RWPE1 (cell line): ENCODE results near the gene SLU7.

Experiments used
- CTCF ChIA-PET: fragments of 350-600 bp; sonication (Branson Sonifier 250); formaldehyde crosslinking; extraction: SDS; loops from one replicate; lab custom pipeline; 2021; lab: Yijun Ruan, JAX
- POLR2A ChIA-PET: fragments of 400-600 bp; formaldehyde crosslinking; extraction: SDS; loops from one replicate; lab custom pipeline; 2020; ENCODE audit warnings: antibody characterized with exemption; ENCODE audit not compliant: low non-redundant PET; lab: Yijun Ruan, JAX
- DNase-seq: peaks from one replicate; pipeline ENCODE4 v3.0.0; 2012; ENCODE audit warnings: low spot score
- H3K27ac ChIP-seq: fragments of 450-650 bp; 2 replicates; pipeline ENCODE4 v1.5.1; 2017
- TF ChIP-seq, protein P1 (sequence below): fragments of 450-650 bp; conservative IDR thresholded peaks from 2 replicates; pipeline ENCODE4 v1.5.1; 2017; ENCODE audit warnings: low read depth, mild to moderate bottlenecking

The SLU7 gene

DNA sequence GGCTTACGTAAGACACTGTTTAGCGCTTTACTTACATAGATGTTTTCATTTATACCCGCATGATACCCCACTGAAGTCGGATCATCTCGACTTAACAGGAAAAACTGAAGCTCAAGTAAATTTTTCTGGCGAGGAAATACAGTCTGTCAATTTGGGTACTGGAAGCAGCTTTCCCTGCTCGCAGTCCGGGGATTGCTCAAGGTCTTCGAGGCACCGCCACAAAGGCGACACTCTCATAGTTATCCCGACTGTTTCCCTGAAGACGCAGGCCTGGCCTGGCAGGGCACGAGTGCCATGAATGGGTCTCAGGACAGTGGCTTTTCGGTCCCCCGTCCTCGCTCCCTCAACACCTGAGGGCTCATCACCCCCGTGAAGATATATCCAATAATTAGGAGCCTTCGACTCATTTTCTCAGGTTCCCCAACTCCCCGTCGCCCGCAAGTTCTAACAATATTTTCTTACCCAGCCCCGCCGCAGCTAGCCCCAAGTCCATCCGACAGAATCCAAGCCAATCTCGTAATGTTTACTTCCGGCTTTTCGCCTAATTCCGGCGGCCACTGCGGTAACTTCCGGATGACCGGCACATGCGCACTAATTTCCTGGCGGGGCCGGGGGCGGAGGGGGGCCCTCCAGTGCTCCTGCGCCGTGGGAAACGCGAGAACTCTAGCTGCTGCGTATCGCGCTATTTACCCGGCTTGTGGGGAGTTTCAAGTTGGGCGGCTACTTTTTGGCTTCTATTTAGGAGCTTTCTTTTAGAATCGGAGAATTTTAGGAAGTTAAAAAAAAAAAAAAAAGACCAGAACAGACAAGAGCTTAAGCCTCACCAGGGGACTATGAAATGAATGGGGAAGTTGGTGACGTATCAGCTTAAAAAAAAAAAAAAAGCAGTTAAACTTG, at the start of gene SLU7:
Gene SLU7 (minus strand): TSS at position 521 of the 897 bp plus-strand sequence. CDS start 3,787 bp downstream, outside the sequence.
- TF ChIP-seq, protein P1, sequence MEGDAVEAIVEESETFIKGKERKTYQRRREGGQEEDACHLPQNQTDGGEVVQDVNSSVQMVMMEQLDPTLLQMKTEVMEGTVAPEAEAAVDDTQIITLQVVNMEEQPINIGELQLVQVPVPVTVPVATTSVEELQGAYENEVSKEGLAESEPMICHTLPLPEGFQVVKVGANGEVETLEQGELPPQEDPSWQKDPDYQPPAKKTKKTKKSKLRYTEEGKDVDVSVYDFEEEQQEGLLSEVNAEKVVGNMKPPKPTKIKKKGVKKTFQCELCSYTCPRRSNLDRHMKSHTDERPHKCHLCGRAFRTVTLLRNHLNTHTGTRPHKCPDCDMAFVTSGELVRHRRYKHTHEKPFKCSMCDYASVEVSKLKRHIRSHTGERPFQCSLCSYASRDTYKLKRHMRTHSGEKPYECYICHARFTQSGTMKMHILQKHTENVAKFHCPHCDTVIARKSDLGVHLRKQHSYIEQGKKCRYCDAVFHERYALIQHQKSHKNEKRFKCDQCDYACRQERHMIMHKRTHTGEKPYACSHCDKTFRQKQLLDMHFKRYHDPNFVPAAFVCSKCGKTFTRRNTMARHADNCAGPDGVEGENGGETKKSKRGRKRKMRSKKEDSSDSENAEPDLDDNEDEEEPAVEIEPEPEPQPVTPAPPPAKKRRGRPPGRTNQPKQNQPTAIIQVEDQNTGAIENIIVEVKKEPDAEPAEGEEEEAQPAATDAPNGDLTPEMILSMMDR, result no peak
- ChIA-PET CTCF (interaction anchor here (0.6 kb wide), 2 partner anchors 305 to 1348 kb away, joined by 4 to 8 read pairs; no protein-coding TSS in a partner anchor), POLR2A (interaction anchor here (0.5 to 0.7 kb wide), 6 partner anchors 8 to 354 kb away, joined by 3 to 12 read pairs (median 7); no protein-coding TSS in a partner anchor)
- H3K27ac ChIP-seq, result peak within 1 kb of the TSS; percentile 76
- DNase-seq, result peak; percentile 99

DNA sequence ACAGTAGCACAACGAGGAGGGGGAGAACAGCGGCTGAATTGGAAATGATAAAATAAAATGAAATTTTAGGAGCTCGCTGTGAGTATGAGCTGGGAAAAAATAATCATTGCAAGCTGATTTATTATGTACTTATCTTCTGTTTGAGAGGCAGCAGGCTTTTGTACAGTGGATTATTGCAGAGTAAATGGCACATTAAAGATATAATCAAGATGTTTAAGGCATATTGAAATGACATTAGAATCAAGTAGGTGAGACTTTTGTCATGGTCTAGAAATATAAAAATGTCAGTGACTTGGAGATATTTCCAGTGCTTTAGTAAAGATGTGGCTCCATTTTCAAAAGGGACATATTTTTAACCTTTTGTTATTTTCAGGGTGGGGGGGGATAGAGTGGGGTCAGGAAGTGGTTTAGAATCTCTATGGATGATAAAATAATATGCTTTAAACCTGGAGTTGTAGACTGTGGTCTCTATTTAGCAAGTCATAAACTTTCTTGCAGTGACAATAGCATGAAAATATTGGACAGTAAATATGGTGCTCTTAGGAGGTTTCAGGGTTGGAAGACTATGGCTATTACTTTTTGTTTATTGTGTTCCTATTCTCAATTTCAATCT, 49.6 kb upstream of the SLU7 start:
- TF ChIP-seq, protein P1, result no peak
- no peak for DNase-seq
- POLR2A ChIA-PET, result no interaction called here
- H3K27ac ChIP-seq, result no peak overlapping the region
- CTCF ChIA-PET, result interaction anchor here (0.6 to 0.7 kb wide), 2 partner anchors 30 to 77 kb away, joined by 3 to 4 read pairs; no protein-coding TSS in a partner anchor

DNA sequence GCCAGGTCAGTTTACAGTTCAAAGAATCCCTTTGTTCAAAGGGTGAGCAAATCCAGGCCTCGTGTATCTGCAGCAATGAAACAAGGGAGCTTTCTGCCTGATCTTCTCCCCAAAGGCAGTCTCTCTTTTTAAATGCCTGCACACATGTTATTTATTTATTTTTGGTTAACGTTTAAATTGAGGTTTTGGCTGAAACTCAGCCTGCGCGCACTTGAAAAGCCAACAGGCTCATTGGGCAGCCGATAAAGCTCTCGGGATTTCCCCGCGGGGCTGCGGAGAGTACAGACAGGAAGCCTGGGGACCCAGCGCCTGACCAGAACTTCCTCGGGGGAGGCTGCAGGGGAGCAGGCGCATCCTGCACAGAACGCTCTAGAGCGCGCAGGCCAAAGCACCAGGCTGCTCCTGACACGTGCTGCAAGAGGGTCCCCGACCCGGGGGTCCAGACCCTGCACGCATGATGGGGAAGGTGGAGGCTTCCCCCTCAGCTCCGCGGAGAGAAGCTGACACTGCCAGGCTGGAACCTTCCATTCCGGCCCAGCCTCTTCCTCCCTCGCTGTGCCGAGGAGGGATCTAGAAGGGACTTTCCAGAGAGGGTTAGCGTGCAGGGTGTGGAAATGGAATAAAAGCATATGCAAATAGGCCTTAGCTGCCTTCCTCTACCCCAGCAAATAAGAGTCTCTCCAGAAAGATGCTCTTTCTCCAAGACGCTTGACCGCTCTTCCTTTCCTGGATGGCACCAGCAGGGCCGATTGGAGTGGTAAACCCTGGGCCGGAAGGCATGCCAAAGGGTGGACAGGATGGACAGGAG, 48.9 kb upstream of the SLU7 start:
- DNase-seq, result no peak
- ChIA-PET POLR2A (no interaction called here), CTCF (interaction anchor here (0.6 to 1.8 kb wide), 4 partner anchors 18 to 77 kb away, joined by 3 to 7 read pairs (median 4); no protein-coding TSS in a partner anchor)
- no peak overlapping the region for H3K27ac ChIP-seq
- TF ChIP-seq, protein P1, result no peak

DNA sequence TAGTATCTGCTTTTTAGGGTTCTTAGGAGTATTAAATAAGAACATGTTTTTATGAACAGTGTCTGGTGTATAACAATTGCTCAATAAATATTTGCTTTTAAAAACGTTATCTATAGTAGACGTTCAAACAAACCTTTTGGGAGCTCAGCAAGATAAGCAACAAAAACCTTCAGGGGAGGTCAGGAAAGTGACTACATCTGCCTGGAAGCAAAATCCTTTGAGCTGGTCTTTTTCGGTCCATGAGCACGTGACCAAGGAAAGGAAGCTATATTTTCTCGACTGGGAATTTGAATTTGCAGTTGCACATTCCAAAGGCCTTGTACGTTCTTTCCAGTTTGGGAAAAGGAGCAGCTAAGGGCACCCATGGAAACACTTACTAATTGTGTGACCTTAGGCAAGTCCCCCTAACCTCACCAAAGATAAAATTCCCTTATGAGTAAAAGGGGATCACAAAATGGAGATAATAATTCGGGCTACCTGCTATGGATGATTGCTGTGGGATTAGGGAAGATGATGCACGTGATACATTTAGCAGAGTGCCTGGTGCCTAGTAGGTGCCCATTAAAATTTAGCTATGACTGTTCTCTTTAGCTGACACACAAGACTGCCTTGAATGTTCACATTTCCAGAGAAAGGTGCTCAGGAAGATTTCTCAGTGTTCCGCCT, 48.1 kb upstream of the SLU7 start:
- no peak overlapping the region for H3K27ac ChIP-seq
- DNase-seq, result no peak
- TF ChIP-seq, protein P1, result no peak
- POLR2A ChIA-PET, result no interaction called here
- CTCF ChIA-PET, result interaction anchor here (1.8 kb wide), 1 partner anchor 29 kb away, joined by 7 read pairs; no protein-coding TSS in a partner anchor

DNA sequence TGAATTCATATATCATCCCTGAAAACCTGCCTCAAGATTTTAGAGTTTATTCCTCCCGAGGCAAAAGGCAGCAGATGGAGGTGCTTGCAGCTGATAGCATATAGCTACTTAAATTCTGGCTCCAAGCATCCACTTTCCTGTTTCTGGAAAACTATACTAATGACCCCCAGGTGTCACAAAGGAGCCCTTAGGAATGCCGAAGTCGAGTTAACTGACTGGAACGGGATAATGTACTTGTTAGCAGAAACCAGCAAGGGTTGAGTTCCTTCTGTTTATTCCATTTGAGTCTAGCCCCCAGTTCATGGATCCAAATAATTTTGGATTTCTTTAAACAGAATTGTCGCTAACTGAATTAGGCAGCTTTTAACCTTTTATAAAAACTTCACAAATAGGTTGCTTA, 47.2 kb upstream of the SLU7 start:
- no peak overlapping the region for H3K27ac ChIP-seq
- TF ChIP-seq, protein P1, result no peak
- ChIA-PET POLR2A (no interaction called here), CTCF (interaction anchor here (1.8 kb wide), 1 partner anchor 28 kb away, joined by 7 read pairs; no protein-coding TSS in a partner anchor)
- DNase-seq, result no peak
